Transverse colon (tissue), 4 donors: ENCODE results near the gene GLOD4.

Source experiments
- CTCF ChIP-seq, 5 experiments: fragments of 200-600 bp in 3 of 5; fragments of 450-650 bp in 2 of 5; sonication (generic) in 3 of 5; IDR thresholded peaks; 1 replicate in 2 of 5; 2 replicates in 3 of 5; pipeline ENCODE4 v1.5.1; 2016 to 2017; ENCODE audit warnings: antibody characterized with exemption in 5 of 5, inconsistent platforms in 3 of 5, mild to moderate bottlenecking in 2 of 5, moderate library complexity in 1 of 5
- POLR2A ChIP-seq: fragments of 450-650 bp; IDR thresholded peaks from one replicate; pipeline ENCODE4 v1.6.1; 2016; ENCODE audit warnings: antibody characterized with exemption, mild to moderate bottlenecking, moderate library complexity
- POLR2AphosphoS5 ChIP-seq, 3 donors: sonication (generic); formaldehyde crosslinking; IDR thresholded peaks; one replicate each; pipeline ENCODE4 v1.6.1; 2016; ENCODE audit warnings: antibody characterized with exemption in 3 of 3

DNA sequence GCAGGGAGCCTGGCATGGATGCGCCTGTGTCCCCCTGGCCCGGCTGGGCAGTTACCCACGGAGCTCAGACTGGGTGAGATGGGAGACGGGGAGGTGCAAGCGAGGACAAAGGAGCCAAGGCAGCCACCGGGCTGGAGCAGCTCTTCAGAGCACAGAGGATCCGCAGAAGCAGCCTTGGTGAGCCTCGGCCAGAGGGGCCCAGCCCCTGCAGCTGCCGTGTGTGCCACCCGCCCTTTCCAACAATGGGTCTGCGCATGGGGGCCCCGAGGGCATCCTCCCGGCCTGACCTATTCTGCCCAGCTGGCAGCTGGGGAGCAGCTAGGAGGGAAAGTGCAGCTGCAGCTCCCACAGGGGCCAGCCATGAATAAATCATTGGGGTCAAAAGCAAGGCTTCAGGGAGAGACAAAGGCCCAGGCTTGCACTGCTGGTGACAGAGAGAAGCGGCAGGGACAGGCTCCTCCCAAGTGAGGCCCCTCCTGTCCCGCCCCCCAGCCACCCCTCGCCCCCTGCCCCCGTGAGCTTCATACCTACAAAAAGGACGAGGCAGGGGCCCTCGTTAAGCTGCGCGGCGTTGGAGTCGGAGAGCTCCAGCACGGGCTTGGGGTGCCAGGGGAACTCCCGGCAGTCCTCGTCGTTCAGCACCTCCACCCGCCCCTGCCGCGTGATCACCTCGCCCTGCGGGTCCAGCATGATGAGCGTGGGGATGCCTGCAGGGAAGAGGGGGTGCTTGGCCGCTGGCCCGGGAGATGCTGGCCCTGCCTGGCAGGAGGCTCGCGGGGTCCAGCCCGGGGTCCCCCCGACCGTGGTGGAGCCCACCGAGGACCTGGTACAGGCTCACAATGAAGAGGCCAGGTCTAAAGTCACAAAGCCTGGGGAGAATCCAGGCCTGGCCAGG lies 22.7 kb upstream of the GLOD4 start:
- TF ChIP-seq CTCF (IDR thresholded peaks at IDR 0.05) = no peak
- no peak for TF ChIP-seq POLR2A
- no peak for TF ChIP-seq POLR2AphosphoS5 (IDR thresholded peaks at IDR 0.05)
